Measurements from ENCODE around the gene SPRY1. TPM values are rescaled to one million over a fixed set of nuclear protein-coding genes. Genes with fewer than 3 reads are reported as not detected.

Gene SPRY1
- total and polyA plus RNA-seq, 4 donors = 11.1 to 20.3 (median 12.4) TPM

GRCh38 chr4:123346951-123347350 is 49.6 kb upstream of the SPRY1 start:
- Histone ChIP-seq H3K4me3 (ENCODE audit: low read depth in 1 of 3, low read length in 3 of 3) (no peak overlapping the region), H3K4me1 (ENCODE audit: control insufficient read depth in 4 of 4, insufficient read depth in 4 of 4, low read length in 3 of 4) (peaks cover 0 to 8% (median 4%) of the 10 kb centered on the region in 4 donors), H3K27ac (ENCODE audit: low read depth in 1 of 2, low read length in 2 of 2) (no peak overlapping the region), H3K9ac (ENCODE audit: low read depth in 1 of 2, low read length in 2 of 2) (no peak overlapping the region), H3K9me3 (ENCODE audit: control insufficient read depth in 4 of 4, low read length in 3 of 4) (no peaks in the 10 kb centered on the region), H3K27me3 (ENCODE audit: control insufficient read depth in 4 of 4, insufficient read depth in 4 of 4, low read length in 3 of 4) (no peaks in the 10 kb centered on the region), H3K36me3 (ENCODE audit: control insufficient read depth in 4 of 4, insufficient read depth in 3 of 4, low read depth in 1 of 4, low read length in 3 of 4) (no peaks in the 10 kb centered on the region)
- DNase-seq (ENCODE audit: low spot score) = no peak
- no peak for TF ChIP-seq ZBTB33 (IDR thresholded peaks at IDR 0.05)
- no peak for TF ChIP-seq RAD21 (IDR thresholded peaks at IDR 0.05)
- TF ChIP-seq GABPA (IDR thresholded peaks at IDR 0.05 in 1 of 2, conservative IDR thresholded peaks at IDR 0.05 in 1 of 2) = no peak
- TF ChIP-seq FOXA1 (IDR thresholded peaks at IDR 0.05) = no peak
- TF ChIP-seq CTCF (IDR thresholded peaks at IDR 0.05; ENCODE audit: low read depth, low read length, missing input control) = no peak
- TF ChIP-seq ATF3 (IDR thresholded peaks at IDR 0.05) = no peak
- no peak for TF ChIP-seq NR2F2 (IDR thresholded peaks at IDR 0.05)
- no peak for TF ChIP-seq HNF4A (conservative IDR thresholded peaks at IDR 0.05)
- TF ChIP-seq RXRA (IDR thresholded peaks at IDR 0.05) = no peak
- TF ChIP-seq JUND (IDR thresholded peaks at IDR 0.05) = no peak
- TF ChIP-seq TAF1 (conservative IDR thresholded peaks at IDR 0.05) = no peak
- no peak for TF ChIP-seq REST (IDR thresholded peaks at IDR 0.05)
- no peak for TF ChIP-seq MAX (IDR thresholded peaks at IDR 0.05)
- no peak for TF ChIP-seq EGR1 (IDR thresholded peaks at IDR 0.05; ENCODE audit: low read depth in 2 of 2)
- TF ChIP-seq SP1 (IDR thresholded peaks at IDR 0.05) = no peak
- no peak for TF ChIP-seq HNF4G (IDR thresholded peaks at IDR 0.05)
- TF ChIP-seq YY1 (IDR thresholded peaks at IDR 0.05) = no peak
- no peak for TF ChIP-seq FOXA2 (IDR thresholded peaks at IDR 0.05)
- WGBS = 90% methylated on average over 5 of the region's 5 CpGs

Measured in liver (tissue), 9 donors.